Liver (tissue), 9 donors: ENCODE data around the gene KRT75. TPM values are rescaled to one million over a fixed set of nuclear protein-coding genes. Genes with fewer than 3 reads are reported as not detected.

Source experiments
- DNase-seq: peaks from one replicate; pipeline ENCODE4 v3.0.0-alpha.2; 2017; ENCODE audit warnings: low spot score
- H3K27ac ChIP-seq, 2 donors: one replicate each; pipeline ENCODE4 v1.7.0; 2013; ENCODE audit warnings: inconsistent platforms in 2 of 2, low read length in 2 of 2, control low read depth in 1 of 2, low read depth in 1 of 2, mild to moderate bottlenecking in 1 of 2
- H3K27me3 ChIP-seq, 4 donors: one replicate each; pipeline versions ENCODE4 v1.6.1 to v1.7.0; 2013; ENCODE audit warnings: low read length in 3 of 4, inconsistent platforms in 1 of 4, mild to moderate bottlenecking in 1 of 4, moderate library complexity in 1 of 4; ENCODE audit not compliant: control insufficient read depth in 4 of 4, insufficient read depth in 4 of 4
- H3K36me3 ChIP-seq, 4 donors: one replicate each; pipeline versions ENCODE4 v1.6.1 to v1.7.0; 2013; ENCODE audit warnings: low read length in 3 of 4, mild to moderate bottlenecking in 3 of 4, low read depth in 1 of 4, moderate library complexity in 1 of 4; ENCODE audit not compliant: control insufficient read depth in 4 of 4, insufficient read depth in 3 of 4
- H3K4me1 ChIP-seq, 4 donors: one replicate each; pipeline versions ENCODE4 v1.6.1 to v1.7.0; 2013; ENCODE audit warnings: low read length in 3 of 4, mild to moderate bottlenecking in 3 of 4, moderate library complexity in 1 of 4; ENCODE audit not compliant: control insufficient read depth in 4 of 4, insufficient read depth in 4 of 4
- H3K4me3 ChIP-seq, 3 donors: one replicate each; pipeline versions ENCODE4 v1.6.1 to v1.7.0; 2013; ENCODE audit warnings: low read length in 3 of 3, control low read depth in 1 of 3, low read depth in 1 of 3, mild to moderate bottlenecking in 1 of 3
- H3K9ac ChIP-seq, 2 donors: one replicate each; pipeline ENCODE4 v1.7.0; 2013; ENCODE audit warnings: low read length in 2 of 2, mild to moderate bottlenecking in 2 of 2, moderate library complexity in 2 of 2, control low read depth in 1 of 2, low read depth in 1 of 2
- H3K9me3 ChIP-seq, 4 donors: one replicate each; pipeline versions ENCODE4 v1.6.1 to v1.7.0; 2013; ENCODE audit warnings: low read length in 3 of 4; ENCODE audit not compliant: control insufficient read depth in 4 of 4
- ATF3 ChIP-seq: IDR thresholded peaks from 2 replicates; pipeline ENCODE4 v1.6.1; 2016; ENCODE audit warnings: antibody characterized with exemption
- CTCF ChIP-seq: fragments of 150-350 bp; IDR thresholded peaks from 2 replicates; pipeline ENCODE4 v1.5.1; 2017; ENCODE audit warnings: improper control_type of control experiment, low read depth, low read length; ENCODE audit not compliant: missing input control
- EGR1 ChIP-seq, 2 donors: IDR thresholded peaks; 2 replicates each; pipeline ENCODE4 v1.6.1; 2016 to 2018; ENCODE audit warnings: antibody characterized with exemption in 2 of 2, low read depth in 2 of 2
- FOXA1 ChIP-seq: IDR thresholded peaks from 2 replicates; pipeline ENCODE4 v1.6.1; 2016; ENCODE audit warnings: antibody characterized with exemption
- FOXA2 ChIP-seq: IDR thresholded peaks from 2 replicates; pipeline ENCODE4 v1.6.1; 2016; ENCODE audit warnings: antibody characterized with exemption
- HNF4A ChIP-seq, 2 donors: conservative IDR thresholded peaks; 2 replicates each; pipeline ENCODE4 v1.6.1; 2016; ENCODE audit warnings: antibody characterized with exemption in 2 of 2, mild to moderate bottlenecking in 2 of 2
- HNF4G ChIP-seq: IDR thresholded peaks from 2 replicates; pipeline ENCODE4 v1.6.1; 2016; ENCODE audit warnings: antibody characterized with exemption
- JUND ChIP-seq, 2 donors: IDR thresholded peaks; 2 replicates each; pipeline ENCODE4 v1.6.1; 2016; ENCODE audit warnings: antibody characterized with exemption in 2 of 2
- NR2F2 ChIP-seq: IDR thresholded peaks from 2 replicates; pipeline ENCODE4 v1.6.1; 2016; ENCODE audit warnings: antibody characterized with exemption
- RAD21 ChIP-seq, 2 donors: IDR thresholded peaks; 2 replicates each; pipeline ENCODE4 v1.6.1; 2016; ENCODE audit warnings: antibody characterized with exemption in 2 of 2, mild to moderate bottlenecking in 2 of 2
- REST ChIP-seq: IDR thresholded peaks from 2 replicates; pipeline ENCODE4 v1.6.1; 2016; ENCODE audit warnings: antibody characterized with exemption, mild to moderate bottlenecking
- RXRA ChIP-seq, 2 donors: IDR thresholded peaks; 2 replicates each; pipeline ENCODE4 v1.6.1; 2017 to 2018; ENCODE audit warnings: antibody characterized with exemption in 2 of 2, mild to moderate bottlenecking in 1 of 2
- SP1 ChIP-seq: IDR thresholded peaks from 2 replicates; pipeline ENCODE4 v1.6.1; 2018; ENCODE audit warnings: antibody characterized with exemption, mild to moderate bottlenecking
- TAF1 ChIP-seq: conservative IDR thresholded peaks from 2 replicates; pipeline ENCODE4 v1.6.1; 2016; ENCODE audit warnings: antibody characterized with exemption, mild to moderate bottlenecking
- ZBTB33 ChIP-seq: IDR thresholded peaks from 2 replicates; pipeline ENCODE4 v1.6.1; 2016; ENCODE audit warnings: antibody characterized with exemption
- WGBS: extraction: QIAGEN DNeasy Blood & Tissue Kit; methylation state at CpG from one replicate; pipeline ENCODE4 v1.1.7; 2013; 5-methylcytosine and 5-hydroxymethylcytosine counted together
- polyA plus RNA-seq, 2 donors: library from polyadenylated mRNA; stranded (reverse) in 1 of 2; unstranded in 1 of 2; fragments of 200-250 nt in 1 of 2; fragments of >200 nt in 1 of 2; fragmentation: Nextera tagmentation in 1 of 2; extraction: Ambion mirVana in 1 of 2; gene quantifications; one replicate each; pipeline versions ENCODE4 v1.2.1 to v1.2.3, GENCODE V29; 2013 to 2015
- total RNA-seq, 2 donors: library from RNA; depleted of rRNA; stranded (reverse); fragments of >200 nt; gene quantifications; one replicate each; pipeline ENCODE4 v1.2.3, GENCODE V29; 2014
- donor health status: healthy.
- donor health status: healthy.
- donor health status: healthy.
- donor health status: healthy.
- donor health status: healthy.

KRT75 gene
- total and polyA plus RNA-seq, 4 donors, result not detected

- TF ChIP-seq ATF3 (no peak), RXRA (IDR thresholded peaks at IDR 0.05) (no peak), JUND (IDR thresholded peaks at IDR 0.05) (no peak), RAD21 (IDR thresholded peaks at IDR 0.05) (no peak), CTCF (no peak), TAF1 (no peak)
Measured at GRCh38 chr12:52446367-52447045, 12.3 kb upstream of the KRT75 start (continued).

GRCh38 chr12:52445876-52446275 is 11.7 kb upstream of the KRT75 start:
- 73% methylated on average over 3 of the region's 3 CpGs for WGBS
- Histone ChIP-seq H3K27ac (no peak overlapping the region), H3K4me1 (no peaks in the 10 kb centered on the region), H3K9ac (no peak overlapping the region), H3K9me3 (no peaks in the 10 kb centered on the region), H3K36me3 (no peaks in the 10 kb centered on the region), H3K27me3 (peaks cover 0 to 4% (median 0%) of the 10 kb centered on the region in 4 donors), H3K4me3 (no peak overlapping the region)
- no peak for TF ChIP-seq FOXA1
- no peak for DNase-seq

GRCh38 chr12:52444647-52445595 is 10.8 kb upstream of the KRT75 start:
- no peak for DNase-seq
- no peak overlapping the region for H3K4me3 ChIP-seq
- H3K4me1 ChIP-seq, result no peaks in the 10 kb centered on the region
- 74% methylated on average over 10 of the region's 10 CpGs for WGBS
- no peak overlapping the region for H3K9ac ChIP-seq
- no peak for TF ChIP-seq HNF4G
- no peak for TF ChIP-seq HNF4A (conservative IDR thresholded peaks at IDR 0.05)
- no peak for TF ChIP-seq CTCF
- TF ChIP-seq REST, result no peak
- no peak for TF ChIP-seq RAD21 (IDR thresholded peaks at IDR 0.05)
- TF ChIP-seq JUND (IDR thresholded peaks at IDR 0.05), result no peak
- TF ChIP-seq FOXA2, result no peak
- no peak for TF ChIP-seq ZBTB33
- TF ChIP-seq EGR1 (IDR thresholded peaks at IDR 0.05; ENCODE audit: low read depth in 2 of 2), result no peak
- TF ChIP-seq NR2F2, result no peak
- no peak for TF ChIP-seq SP1
- H3K27me3 ChIP-seq, result peaks cover 0 to 8% (median 0%) of the 10 kb centered on the region in 4 donors
- H3K9me3 ChIP-seq, result no peaks in the 10 kb centered on the region
- no peaks in the 10 kb centered on the region for H3K36me3 ChIP-seq
- H3K27ac ChIP-seq, result no peak overlapping the region
